ENCODE measurements around the gene L1CAM.
A peak's percentile ranks its signal among the peaks of the same experiment; 100 is the strongest.
"Not testable (repeated sequence)": the region's sequence is repeated elsewhere in the genome, so short reads cannot be mapped to it uniquely, and the experiment has no call there.

Gene L1CAM

GRCh38 chrX:153827016-153827415, 59.0 kb downstream of the L1CAM start:
- no peak for DNase-seq (ENCODE audit: low read depth, low spot score)
- Histone ChIP-seq H3K4me3 (ENCODE audit: insufficient read length, low read depth) (no peak overlapping the region), H3K9me3 (ENCODE audit: insufficient read depth, low read length) (no peaks in the 10 kb centered on the region), H3K27me3 (ENCODE audit: insufficient read depth, insufficient read length) (peaks cover 7% of the 10 kb centered on the region), H3K4me1 (ENCODE audit: insufficient read depth, insufficient read length) (peaks cover 2% of the 10 kb centered on the region), H3K9ac (ENCODE audit: insufficient read length, low read depth) (no peak overlapping the region), H3K36me3 (ENCODE audit: insufficient read depth, insufficient read length, low read length) (no peaks in the 10 kb centered on the region)
- no peak for TF ChIP-seq SUZ12 (IDR thresholded peaks at IDR 0.05; ENCODE audit: extremely low read depth, insufficient read depth, insufficient read length)
- TF ChIP-seq ZNF274 (IDR thresholded peaks at IDR 0.05; ENCODE audit: low read depth, low read length): no peak
- no peak for TF ChIP-seq YY1 (IDR thresholded peaks at IDR 0.05; ENCODE audit: insufficient read depth, insufficient read length)

DNA sequence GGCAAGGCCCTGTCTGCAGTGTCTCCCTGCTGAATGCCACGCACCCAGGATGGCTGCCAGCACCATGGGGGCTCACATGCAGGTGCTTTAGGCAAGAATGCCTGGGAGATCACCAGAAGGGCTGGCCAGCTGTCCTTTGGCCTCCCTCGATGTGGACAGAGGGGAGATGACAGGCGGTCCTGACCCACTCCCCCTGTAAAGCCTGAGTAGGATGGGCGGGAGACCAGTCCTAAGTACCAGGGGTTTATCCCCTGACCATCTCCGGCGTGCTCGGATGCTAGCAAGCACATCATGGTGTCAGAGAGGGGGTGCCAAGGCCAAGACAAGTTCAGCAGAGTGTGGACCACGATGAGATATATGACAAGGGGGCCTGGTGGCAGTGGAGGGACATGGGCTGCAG, 60.9 kb downstream of the L1CAM start:
- no peak for DNase-seq (ENCODE audit: low read depth, low spot score)
- Histone ChIP-seq H3K4me1 (ENCODE audit: insufficient read depth, insufficient read length) (peaks cover 6% of the 10 kb centered on the region), H3K4me3 (ENCODE audit: insufficient read length, low read depth) (no peak overlapping the region), H3K9ac (ENCODE audit: insufficient read length, low read depth) (no peak overlapping the region), H3K9me3 (ENCODE audit: insufficient read depth, low read length) (no peaks in the 10 kb centered on the region), H3K27me3 (ENCODE audit: insufficient read depth, insufficient read length) (no peaks in the 10 kb centered on the region), H3K36me3 (ENCODE audit: insufficient read depth, insufficient read length, low read length) (no peaks in the 10 kb centered on the region)
- no peak for TF ChIP-seq ZNF274 (IDR thresholded peaks at IDR 0.05; ENCODE audit: low read depth, low read length)
- no peak for TF ChIP-seq SUZ12 (IDR thresholded peaks at IDR 0.05; ENCODE audit: extremely low read depth, insufficient read depth, insufficient read length)
- TF ChIP-seq YY1 (IDR thresholded peaks at IDR 0.05; ENCODE audit: insufficient read depth, insufficient read length): no peak

DNA sequence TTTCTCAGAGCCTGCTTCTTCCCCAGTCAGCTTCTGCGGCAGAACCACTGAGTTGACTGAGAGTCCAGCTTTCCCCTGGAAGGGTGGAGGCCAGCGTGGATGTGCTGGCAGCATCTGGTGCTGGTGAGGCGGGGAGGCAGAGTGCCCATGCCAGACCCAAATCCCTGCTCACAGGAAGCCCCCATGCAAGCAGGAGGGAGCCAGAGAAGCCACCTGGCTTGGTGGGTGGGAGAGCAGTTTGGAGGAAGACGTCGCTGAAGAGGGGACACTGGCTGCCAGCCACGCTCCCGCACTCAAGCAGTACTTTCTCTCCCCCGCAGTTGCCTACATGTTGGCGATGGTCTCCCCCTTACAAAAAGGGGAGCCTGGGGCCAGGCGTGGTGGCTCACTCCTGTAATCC, 61.6 kb downstream of the L1CAM start:
- H3K27me3 ChIP-seq (ENCODE audit: insufficient read depth, insufficient read length): no peaks in the 10 kb centered on the region
- DNase-seq (ENCODE audit: low read depth, low spot score): no peak
- H3K9ac ChIP-seq (ENCODE audit: insufficient read length, low read depth): no peak overlapping the region
- no peak overlapping the region for H3K4me3 ChIP-seq (ENCODE audit: insufficient read length, low read depth)
- no peaks in the 10 kb centered on the region for H3K9me3 ChIP-seq (ENCODE audit: insufficient read depth, low read length)
- H3K36me3 ChIP-seq (ENCODE audit: insufficient read depth, insufficient read length, low read length): no peaks in the 10 kb centered on the region
- peaks cover 6% of the 10 kb centered on the region for H3K4me1 ChIP-seq (ENCODE audit: insufficient read depth, insufficient read length)
- TF ChIP-seq YY1 (IDR thresholded peaks at IDR 0.05; ENCODE audit: insufficient read depth, insufficient read length): no peak
- TF ChIP-seq SUZ12 (IDR thresholded peaks at IDR 0.05; ENCODE audit: extremely low read depth, insufficient read depth, insufficient read length): no peak
- no peak for TF ChIP-seq ZNF274 (IDR thresholded peaks at IDR 0.05; ENCODE audit: low read depth, low read length)

- no peak overlapping the region for H3K4me3 ChIP-seq (ENCODE audit: insufficient read length, low read depth)
- peaks cover 8% of the 10 kb centered on the region for H3K4me1 ChIP-seq (ENCODE audit: insufficient read depth, insufficient read length)
- no peaks in the 10 kb centered on the region for H3K36me3 ChIP-seq (ENCODE audit: insufficient read depth, insufficient read length, low read length)
- no peak for DNase-seq (ENCODE audit: low read depth, low spot score)
- TF ChIP-seq YY1 (IDR thresholded peaks at IDR 0.05; ENCODE audit: insufficient read depth, insufficient read length) (no peak), ZNF274 (IDR thresholded peaks at IDR 0.05; ENCODE audit: low read depth, low read length) (no peak), SUZ12 (IDR thresholded peaks at IDR 0.05; ENCODE audit: extremely low read depth, insufficient read depth, insufficient read length) (no peak)
- no peak overlapping the region for H3K9ac ChIP-seq (ENCODE audit: insufficient read length, low read depth)
- H3K9me3 ChIP-seq (ENCODE audit: insufficient read depth, low read length): no peaks in the 10 kb centered on the region
- H3K27me3 ChIP-seq (ENCODE audit: insufficient read depth, insufficient read length): no peaks in the 10 kb centered on the region
These were observed 64.9 kb downstream of the L1CAM start for GRCh38 chrX:153821066-153821465.

DNA sequence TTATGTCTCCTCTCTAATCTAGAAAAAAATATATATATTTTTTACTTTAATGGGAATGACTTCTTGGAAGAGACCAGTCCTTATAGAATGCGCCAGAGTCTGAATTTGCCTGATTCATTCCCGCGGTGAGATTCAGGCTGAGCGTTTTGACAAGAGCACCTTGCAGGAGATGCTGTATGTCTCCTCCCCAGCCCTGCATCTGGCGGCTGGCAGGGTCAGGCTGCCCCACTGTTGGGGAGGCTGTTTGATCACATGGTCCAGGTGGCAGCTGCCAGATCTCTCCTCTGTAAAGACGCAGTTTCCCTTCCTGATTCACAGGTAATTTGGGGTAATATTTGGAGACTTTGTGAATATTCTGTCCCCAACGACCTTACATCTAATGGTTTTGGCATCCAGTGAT, 65.4 kb downstream of the L1CAM start:
- H3K4me1 ChIP-seq (ENCODE audit: insufficient read depth, insufficient read length): peaks cover 8% of the 10 kb centered on the region
- TF ChIP-seq ZNF274 (IDR thresholded peaks at IDR 0.05; ENCODE audit: low read depth, low read length) (no peak), SUZ12 (IDR thresholded peaks at IDR 0.05; ENCODE audit: extremely low read depth, insufficient read depth, insufficient read length) (no peak)
- H3K4me3 ChIP-seq (ENCODE audit: insufficient read length, low read depth): no peak overlapping the region
- no peaks in the 10 kb centered on the region for H3K27me3 ChIP-seq (ENCODE audit: insufficient read depth, insufficient read length)
- no peaks in the 10 kb centered on the region for H3K36me3 ChIP-seq (ENCODE audit: insufficient read depth, insufficient read length, low read length)
- H3K9me3 ChIP-seq (ENCODE audit: insufficient read depth, low read length): no peaks in the 10 kb centered on the region
- DNase-seq (ENCODE audit: low read depth, low spot score): no peak
- H3K9ac ChIP-seq (ENCODE audit: insufficient read length, low read depth): no peak overlapping the region

- Histone ChIP-seq H3K4me3 (ENCODE audit: insufficient read length, low read depth) (peak overlapping the region; percentile 16), H3K27me3 (ENCODE audit: insufficient read depth, insufficient read length) (no peaks in the 10 kb centered on the region), H3K36me3 (ENCODE audit: insufficient read depth, insufficient read length, low read length) (no peaks in the 10 kb centered on the region), H3K9me3 (ENCODE audit: insufficient read depth, low read length) (no peaks in the 10 kb centered on the region), H3K4me1 (ENCODE audit: insufficient read depth, insufficient read length) (peaks cover 8% of the 10 kb centered on the region), H3K9ac (ENCODE audit: insufficient read length, low read depth) (peak overlapping the region; percentile 61)
- TF ChIP-seq ZNF274 (IDR thresholded peaks at IDR 0.05; ENCODE audit: low read depth, low read length) (no peak), SUZ12 (IDR thresholded peaks at IDR 0.05; ENCODE audit: extremely low read depth, insufficient read depth, insufficient read length) (no peak), YY1 (IDR thresholded peaks at IDR 0.05; ENCODE audit: insufficient read depth, insufficient read length) (no peak)
- DNase-seq (ENCODE audit: low read depth, low spot score): no peak
These were observed 66.5 kb downstream of the L1CAM start for GRCh38 chrX:153819384-153820040.

DNA sequence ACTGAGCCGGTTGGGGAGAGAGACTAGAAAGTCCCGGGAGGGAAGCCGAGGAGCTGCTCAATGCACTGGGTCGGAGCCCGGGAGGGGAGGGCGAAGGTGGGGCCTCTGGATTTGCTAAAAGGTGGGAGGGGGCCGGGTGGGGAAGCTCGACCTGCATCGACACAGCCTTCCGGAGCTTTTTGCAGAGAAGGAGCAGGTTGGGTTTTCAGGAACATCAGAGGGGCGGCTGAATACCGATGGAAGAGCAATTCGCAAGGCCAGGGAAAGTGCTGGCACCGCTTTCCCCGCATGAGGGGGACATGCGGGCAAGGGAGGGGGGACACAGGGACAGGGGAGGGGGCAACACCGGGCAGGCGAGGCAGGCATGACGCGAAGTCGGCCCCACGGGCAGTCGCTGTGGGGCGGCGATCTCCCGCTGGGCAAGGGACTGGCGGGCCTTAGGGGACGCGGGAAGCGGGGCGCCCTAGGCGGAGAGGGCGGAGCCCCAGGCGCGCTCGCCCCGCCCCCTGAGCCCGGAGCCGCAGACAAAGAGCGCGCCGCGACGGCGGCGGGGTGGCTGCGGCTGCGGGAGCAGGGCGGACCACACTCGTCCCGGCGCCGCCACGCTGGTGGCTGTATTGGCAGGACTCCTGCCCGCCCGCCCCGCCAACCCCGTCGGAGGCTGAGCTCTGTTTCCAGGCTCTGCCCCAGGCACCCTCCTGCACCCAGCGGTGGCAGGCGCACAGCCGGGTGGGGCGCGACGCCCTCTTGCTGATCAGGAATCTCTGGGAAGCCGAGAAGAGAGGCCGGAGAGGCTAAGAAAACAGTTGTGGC, 67.2 kb downstream of the L1CAM start:
- peak overlapping the region; percentile 61 for H3K9ac ChIP-seq (ENCODE audit: insufficient read length, low read depth)

GRCh38 chrX:153818064-153818463, 67.9 kb downstream of the L1CAM start:
- H3K4me3 ChIP-seq (ENCODE audit: insufficient read length, low read depth); H3K36me3 ChIP-seq (ENCODE audit: insufficient read depth, insufficient read length, low read length); H3K27me3 ChIP-seq (ENCODE audit: insufficient read depth, insufficient read length); H3K9ac ChIP-seq (ENCODE audit: insufficient read length, low read depth); H3K9me3 ChIP-seq (ENCODE audit: insufficient read depth, low read length); H3K4me1 ChIP-seq (ENCODE audit: insufficient read depth, insufficient read length); DNase-seq (ENCODE audit: low read depth, low spot score): not testable (repeated sequence)

More for the DNA sequence above, 67.2 kb downstream of the L1CAM start:
- no peak for TF ChIP-seq ZNF274 (IDR thresholded peaks at IDR 0.05; ENCODE audit: low read depth, low read length)
- H3K4me1 ChIP-seq (ENCODE audit: insufficient read depth, insufficient read length): peaks cover 8% of the 10 kb centered on the region
- DNase-seq (ENCODE audit: low read depth, low spot score): no peak
- no peaks in the 10 kb centered on the region for H3K9me3 ChIP-seq (ENCODE audit: insufficient read depth, low read length)
- H3K36me3 ChIP-seq (ENCODE audit: insufficient read depth, insufficient read length, low read length): no peaks in the 10 kb centered on the region
- no peaks in the 10 kb centered on the region for H3K27me3 ChIP-seq (ENCODE audit: insufficient read depth, insufficient read length)
- H3K4me3 ChIP-seq (ENCODE audit: insufficient read length, low read depth): peak overlapping the region; percentile 16
